ENCODE measurements around the gene NEK4. TPM values are rescaled to one million over a fixed set of nuclear protein-coding genes. Genes with fewer than 3 reads are reported as not detected.

NEK4 gene
- total RNA-seq (10 to 100 TPM; 24.0 to 28.7 TPM), polyA plus RNA-seq (1 to 10 TPM; 5.4 to 6.8 TPM)

DNA sequence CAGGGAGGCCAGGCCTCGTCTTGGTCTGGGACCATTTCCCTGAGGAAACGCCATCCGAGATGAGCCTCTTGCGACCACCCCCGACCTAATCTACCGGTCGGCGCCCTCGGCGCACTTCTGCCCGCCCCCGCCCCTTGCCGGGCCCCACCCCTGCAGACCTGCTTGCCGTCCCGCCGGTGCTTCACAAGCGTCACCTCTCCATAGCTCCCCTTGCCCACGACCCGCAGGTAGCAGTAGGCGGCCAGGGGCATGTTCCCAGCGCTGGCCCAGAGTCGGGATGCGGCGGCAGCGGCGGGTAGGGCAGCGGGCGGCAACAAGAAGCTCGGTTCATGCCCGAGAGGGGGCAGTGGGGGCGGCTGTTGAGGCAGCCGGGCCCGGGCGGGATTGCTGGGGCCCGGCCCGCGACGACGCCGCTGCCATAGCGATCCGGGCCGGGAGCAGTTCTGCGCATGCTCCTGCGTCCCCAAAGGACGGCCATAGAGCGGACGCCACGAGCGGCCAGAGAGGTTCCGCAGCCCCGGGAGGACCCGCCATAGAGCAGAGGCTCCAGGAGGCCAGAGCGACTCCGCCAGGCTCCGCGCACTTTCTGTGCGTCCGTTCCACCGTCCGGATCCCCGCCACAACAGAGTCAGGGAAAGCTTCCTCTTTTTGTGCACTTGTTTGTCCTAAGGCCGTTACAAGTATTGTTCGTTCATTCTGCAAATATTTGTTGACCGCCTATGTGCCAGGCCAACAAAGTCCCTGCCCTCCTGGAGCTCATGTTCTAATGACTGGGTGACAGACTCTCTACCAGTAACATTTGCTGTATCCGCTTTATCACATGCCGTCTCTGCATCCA, at the start of gene NEK4:
Gene NEK4, minus strand, starts transcription at position 445 of the 838 bp plus-strand sequence. Its CDS starts 194 bp downstream, at position 251.
- under 1% methylated on average over 67 of the region's 67 CpGs for WGBS
- Histone ChIP-seq H3K27me3 (ENCODE audit: control insufficient read depth in 4 of 4, insufficient read depth in 4 of 4, low read length in 3 of 4) (no peaks in the 10 kb centered on the region), H3K9me3 (ENCODE audit: control insufficient read depth in 4 of 4, low read length in 3 of 4) (no peaks in the 10 kb centered on the region), H3K36me3 (ENCODE audit: control insufficient read depth in 4 of 4, insufficient read depth in 3 of 4, low read depth in 1 of 4, low read length in 3 of 4) (peaks cover 2 to 21% (median 9%) of the 10 kb centered on the region in 4 donors), H3K27ac (ENCODE audit: low read depth in 1 of 2, low read length in 2 of 2) (peak within 1 kb of the TSS; percentile 39 to 60), H3K4me1 (ENCODE audit: control insufficient read depth in 4 of 4, insufficient read depth in 4 of 4, low read length in 3 of 4) (peaks cover 5 to 55% (median 49%) of the 10 kb centered on the region in 4 donors), H3K4me3 (ENCODE audit: low read depth in 1 of 3, low read length in 3 of 3) (peak within 1 kb of the TSS; percentile 70 to 92 (median 71)), H3K9ac (ENCODE audit: low read depth in 1 of 2, low read length in 2 of 2) (peak within 1 kb of the TSS in 1 of 2 donors; percentile 71)
- DNase-seq (ENCODE audit: low spot score), result peak; percentile 90
- no peak for TF ChIP-seq FOXA2 (IDR thresholded peaks at IDR 0.05)
- TF ChIP-seq, protein P1, sequence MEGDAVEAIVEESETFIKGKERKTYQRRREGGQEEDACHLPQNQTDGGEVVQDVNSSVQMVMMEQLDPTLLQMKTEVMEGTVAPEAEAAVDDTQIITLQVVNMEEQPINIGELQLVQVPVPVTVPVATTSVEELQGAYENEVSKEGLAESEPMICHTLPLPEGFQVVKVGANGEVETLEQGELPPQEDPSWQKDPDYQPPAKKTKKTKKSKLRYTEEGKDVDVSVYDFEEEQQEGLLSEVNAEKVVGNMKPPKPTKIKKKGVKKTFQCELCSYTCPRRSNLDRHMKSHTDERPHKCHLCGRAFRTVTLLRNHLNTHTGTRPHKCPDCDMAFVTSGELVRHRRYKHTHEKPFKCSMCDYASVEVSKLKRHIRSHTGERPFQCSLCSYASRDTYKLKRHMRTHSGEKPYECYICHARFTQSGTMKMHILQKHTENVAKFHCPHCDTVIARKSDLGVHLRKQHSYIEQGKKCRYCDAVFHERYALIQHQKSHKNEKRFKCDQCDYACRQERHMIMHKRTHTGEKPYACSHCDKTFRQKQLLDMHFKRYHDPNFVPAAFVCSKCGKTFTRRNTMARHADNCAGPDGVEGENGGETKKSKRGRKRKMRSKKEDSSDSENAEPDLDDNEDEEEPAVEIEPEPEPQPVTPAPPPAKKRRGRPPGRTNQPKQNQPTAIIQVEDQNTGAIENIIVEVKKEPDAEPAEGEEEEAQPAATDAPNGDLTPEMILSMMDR (IDR thresholded peaks at IDR 0.05; ENCODE audit: low read depth, low read length, missing input control), result no peak
- peak; percentile 97 for TF ChIP-seq YY1 (IDR thresholded peaks at IDR 0.05)
- peak; percentile 48 for TF ChIP-seq REST (IDR thresholded peaks at IDR 0.05)
- TF ChIP-seq MAX (IDR thresholded peaks at IDR 0.05), result peak; percentile 36
- peak; percentile 56 for TF ChIP-seq SP1 (IDR thresholded peaks at IDR 0.05)
- peak in 1 of 2 donors; percentile 44 for TF ChIP-seq GABPA (IDR thresholded peaks at IDR 0.05 in 1 of 2, conservative IDR thresholded peaks at IDR 0.05 in 1 of 2)
- TF ChIP-seq FOXA1 (IDR thresholded peaks at IDR 0.05), result peak; percentile 11
- peak in 1 of 2 donors; percentile 37 for TF ChIP-seq HNF4A (conservative IDR thresholded peaks at IDR 0.05)
- peak; percentile 36 to 54 for TF ChIP-seq RXRA (IDR thresholded peaks at IDR 0.05)
- TF ChIP-seq RAD21 (IDR thresholded peaks at IDR 0.05), result peak; percentile 30 to 50
- peak; percentile 83 for TF ChIP-seq TAF1 (conservative IDR thresholded peaks at IDR 0.05)
- TF ChIP-seq NR2F2 (IDR thresholded peaks at IDR 0.05), result no peak
- TF ChIP-seq HNF4G (IDR thresholded peaks at IDR 0.05), result no peak
- peak; percentile 45 for TF ChIP-seq ZBTB33 (IDR thresholded peaks at IDR 0.05)
